ENCODE results near the gene EXT2. TPM values are rescaled to one million over a fixed set of nuclear protein-coding genes. Genes with fewer than 3 reads are reported as not detected.

Gene EXT2
- total RNA-seq, 1 experiment from 2014 or later = 42.9 TPM

DNA sequence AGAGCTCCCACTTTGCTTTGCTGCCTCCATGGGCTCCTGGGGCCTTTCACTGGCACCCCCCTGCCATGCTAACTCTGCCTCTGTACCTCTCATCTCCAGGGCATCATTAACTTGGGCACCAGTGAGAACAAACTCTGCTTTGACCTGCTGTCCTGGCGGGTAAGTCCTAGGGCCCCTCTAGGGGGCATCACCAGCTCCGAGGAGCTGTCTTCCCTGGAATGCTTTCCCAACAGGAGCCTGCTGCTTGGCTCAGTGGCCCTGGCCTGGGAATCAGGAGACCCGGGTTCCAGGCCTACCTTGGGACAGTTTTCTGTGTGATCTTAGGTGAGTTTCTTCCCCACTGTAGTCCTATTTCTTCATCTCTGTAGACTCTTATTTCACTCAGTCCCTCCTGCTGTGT is 24.3 kb upstream of the EXT2 start:
- Histone ChIP-seq H2AK5ac (ENCODE audit: insufficient read length, low read length) (no peak overlapping the region), H3K9ac (ENCODE audit: extremely low read depth, insufficient read length, low read length) (no peak overlapping the region), H3K27ac (ENCODE audit: insufficient read length, low read depth, low read length) (no peak overlapping the region), H3K27me3 (ENCODE audit: insufficient read depth, low read length) (no peaks in the 10 kb centered on the region), H3K4me1 (ENCODE audit: insufficient read depth, low read length) (no peaks in the 10 kb centered on the region), H2BK120ac (ENCODE audit: low read depth, low read length, poor library complexity, severe bottlenecking) (no peak overlapping the region), H2BK20ac (ENCODE audit: low read depth, low read length, poor library complexity, severe bottlenecking) (no peak overlapping the region), H4K91ac (ENCODE audit: insufficient read length, low read depth, low read length) (no peak overlapping the region), H3K79me2 (ENCODE audit: insufficient read depth, low read length) (no peaks in the 10 kb centered on the region), H4K20me1 (ENCODE audit: control insufficient read depth, insufficient read depth, insufficient read length) (no peaks in the 10 kb centered on the region), H2BK12ac (ENCODE audit: insufficient read length, low read depth, low read length) (no peak overlapping the region), H3K23me2 (ENCODE audit: insufficient read length, low read depth, low read length, poor library complexity, severe bottlenecking) (peaks cover 7% of the 10 kb centered on the region), H4K5ac (ENCODE audit: insufficient read length, low read depth, low read length) (no peak overlapping the region), H3K14ac (ENCODE audit: insufficient read depth, low read length) (no peak overlapping the region), H4K8ac (replicated peaks; ENCODE audit: insufficient read length, low read depth, low read length) (no peak overlapping the region), H3K23ac (ENCODE audit: insufficient read length, low read depth, low read length) (no peak overlapping the region), H3K4me2 (ENCODE audit: insufficient read depth, insufficient read length, low read length) (no peak overlapping the region), H3K18ac (ENCODE audit: insufficient read length, low read depth, low read length) (no peak overlapping the region), H2BK5ac (ENCODE audit: insufficient read length, low read length) (no peak overlapping the region), H3K56ac (ENCODE audit: insufficient read length, low read depth, low read length) (no peak overlapping the region), H2AFZ (ENCODE audit: low read length) (no peak overlapping the region), H3T11ph (ENCODE audit: low read length) (no peak overlapping the region), H2BK15ac (ENCODE audit: low read depth, low read length) (no peak overlapping the region), H3K79me1 (ENCODE audit: insufficient read depth, low read depth, low read length, poor library complexity, severe bottlenecking) (no peaks in the 10 kb centered on the region), H3K4ac (ENCODE audit: low read depth, low read length) (no peak overlapping the region), H3K9me3 (ENCODE audit: control insufficient read depth, low read depth, low read length) (no peaks in the 10 kb centered on the region)
- DNase-seq = peak; percentile 51
- no peak overlapping the region for H3K4me3 Mint-ChIP-seq
- TF ChIP-seq, protein P1, sequence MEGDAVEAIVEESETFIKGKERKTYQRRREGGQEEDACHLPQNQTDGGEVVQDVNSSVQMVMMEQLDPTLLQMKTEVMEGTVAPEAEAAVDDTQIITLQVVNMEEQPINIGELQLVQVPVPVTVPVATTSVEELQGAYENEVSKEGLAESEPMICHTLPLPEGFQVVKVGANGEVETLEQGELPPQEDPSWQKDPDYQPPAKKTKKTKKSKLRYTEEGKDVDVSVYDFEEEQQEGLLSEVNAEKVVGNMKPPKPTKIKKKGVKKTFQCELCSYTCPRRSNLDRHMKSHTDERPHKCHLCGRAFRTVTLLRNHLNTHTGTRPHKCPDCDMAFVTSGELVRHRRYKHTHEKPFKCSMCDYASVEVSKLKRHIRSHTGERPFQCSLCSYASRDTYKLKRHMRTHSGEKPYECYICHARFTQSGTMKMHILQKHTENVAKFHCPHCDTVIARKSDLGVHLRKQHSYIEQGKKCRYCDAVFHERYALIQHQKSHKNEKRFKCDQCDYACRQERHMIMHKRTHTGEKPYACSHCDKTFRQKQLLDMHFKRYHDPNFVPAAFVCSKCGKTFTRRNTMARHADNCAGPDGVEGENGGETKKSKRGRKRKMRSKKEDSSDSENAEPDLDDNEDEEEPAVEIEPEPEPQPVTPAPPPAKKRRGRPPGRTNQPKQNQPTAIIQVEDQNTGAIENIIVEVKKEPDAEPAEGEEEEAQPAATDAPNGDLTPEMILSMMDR (conservative IDR thresholded peaks at IDR 0.05) = peak; percentile 51
- H3K27ac Mint-ChIP-seq = no peak overlapping the region
- peaks cover 13% of the 10 kb centered on the region for H3K27me3 Mint-ChIP-seq (ENCODE audit: low read depth)
- peaks cover 0 to 10% (median 3%) of the 10 kb centered on the region in 3 experiments; a peak in 4 of 7 replicates for H3K36me3 Mint-ChIP-seq (ENCODE audit: insufficient read depth in 1 of 3, low read depth in 3 of 3)
- no CpG with 5 or more reads among the region's 3 CpGs for WGBS (ENCODE audit: extremely low coverage, insufficient read length, low lambda C conversion rate)
- no peaks in the 10 kb centered on the region; a peak in 1 of 5 replicates for H3K9me3 Mint-ChIP-seq
- H3K4me1 Mint-ChIP-seq = peaks cover 19 to 23% of the 10 kb centered on the region in 2 experiments
